ENCODE results near the gene OR6C4. TPM values are rescaled to one million over a fixed set of nuclear protein-coding genes. Genes with fewer than 3 reads are reported as not detected.
"Not testable (repeated sequence)": the region's sequence is repeated elsewhere in the genome, so short reads cannot be mapped to it uniquely, and the experiment has no call there.

OR6C4 gene
- not detected for total RNA-seq
- polyA plus RNA-seq: not detected

DNA sequence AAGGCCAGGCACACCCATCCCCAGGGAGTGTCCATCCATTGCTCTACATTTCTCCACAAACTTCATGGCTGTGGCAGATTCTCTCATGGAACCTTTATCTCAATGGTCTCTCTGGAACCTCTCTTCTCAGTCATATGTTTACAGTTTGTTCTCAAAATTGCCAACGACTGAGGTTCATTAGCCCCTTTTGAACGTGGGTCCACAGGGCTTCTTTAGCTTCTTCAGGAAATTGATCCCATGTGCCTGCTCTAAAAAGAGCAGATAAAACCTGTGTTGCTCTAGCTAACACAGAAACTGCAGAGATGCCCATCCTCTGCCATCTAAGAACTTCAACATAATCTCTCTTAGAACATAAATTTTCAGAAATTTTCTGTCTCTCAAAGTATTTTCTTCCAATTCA is at the start of gene OR6C4:
Gene OR6C4 (plus strand): TSS at position 301 of the 400 bp plus-strand sequence. CDS start 1,625 bp downstream, outside the sequence.
- Histone ChIP-seq H3K27ac (no peak within 1 kb of the TSS), H3K27me3 (no peaks in the 10 kb centered on the region), H3K9me3 (no peaks in the 10 kb centered on the region), H3K4me3 (no peak within 1 kb of the TSS), H3K36me3 (no peaks in the 10 kb centered on the region), H3K4me1 (no peaks in the 10 kb centered on the region)
- 32 to 45% methylated on average over 2 of the region's 2 CpGs for WGBS, 2 donors
- FAIRE-seq (no peak), DNase-seq (no peak), ATAC-seq (no peak)
- TF ChIP-seq, protein P1, sequence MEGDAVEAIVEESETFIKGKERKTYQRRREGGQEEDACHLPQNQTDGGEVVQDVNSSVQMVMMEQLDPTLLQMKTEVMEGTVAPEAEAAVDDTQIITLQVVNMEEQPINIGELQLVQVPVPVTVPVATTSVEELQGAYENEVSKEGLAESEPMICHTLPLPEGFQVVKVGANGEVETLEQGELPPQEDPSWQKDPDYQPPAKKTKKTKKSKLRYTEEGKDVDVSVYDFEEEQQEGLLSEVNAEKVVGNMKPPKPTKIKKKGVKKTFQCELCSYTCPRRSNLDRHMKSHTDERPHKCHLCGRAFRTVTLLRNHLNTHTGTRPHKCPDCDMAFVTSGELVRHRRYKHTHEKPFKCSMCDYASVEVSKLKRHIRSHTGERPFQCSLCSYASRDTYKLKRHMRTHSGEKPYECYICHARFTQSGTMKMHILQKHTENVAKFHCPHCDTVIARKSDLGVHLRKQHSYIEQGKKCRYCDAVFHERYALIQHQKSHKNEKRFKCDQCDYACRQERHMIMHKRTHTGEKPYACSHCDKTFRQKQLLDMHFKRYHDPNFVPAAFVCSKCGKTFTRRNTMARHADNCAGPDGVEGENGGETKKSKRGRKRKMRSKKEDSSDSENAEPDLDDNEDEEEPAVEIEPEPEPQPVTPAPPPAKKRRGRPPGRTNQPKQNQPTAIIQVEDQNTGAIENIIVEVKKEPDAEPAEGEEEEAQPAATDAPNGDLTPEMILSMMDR (IDR thresholded peaks at IDR 0.05): no peak
- intact Hi-C loops (cut with DNase I): no loop called here

DNA sequence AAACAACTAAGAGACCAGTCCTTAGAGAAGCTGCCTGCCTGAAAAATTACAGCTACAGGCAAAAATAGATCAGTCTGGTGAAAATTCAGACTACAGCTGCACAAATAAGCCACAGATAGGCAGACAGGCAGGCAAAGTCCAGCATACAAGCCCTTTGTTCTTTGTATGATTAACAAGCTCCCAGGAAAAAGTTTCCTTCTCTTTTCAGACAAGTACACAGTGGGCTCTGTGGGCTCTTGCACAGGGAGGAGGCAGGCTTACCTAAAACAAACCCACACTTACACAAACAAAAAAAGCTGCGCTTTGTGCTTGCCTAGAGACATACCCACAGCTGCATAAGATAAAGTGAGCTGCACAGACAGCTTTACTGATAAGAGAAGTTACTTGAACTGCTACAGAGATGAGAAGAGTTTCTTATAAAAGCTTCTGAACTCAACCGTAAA is 49.6 kb upstream of the OR6C4 start:
- Histone ChIP-seq H3K4me3 (no peak overlapping the region), H3K4me1 (peaks cover 0 to 15% (median 0%) of the 10 kb centered on the region in 3 donors), H3K27ac (peak overlapping the region in 3 of 4 donors; percentile 13 to 82 (median 55)), H3K9me3 (no peaks in the 10 kb centered on the region), H3K27me3 (no peaks in the 10 kb centered on the region), H3K36me3 (no peaks in the 10 kb centered on the region)
- DNase-seq (peak in 2 of 6 donors; percentile 13 to 22), ATAC-seq (peak; percentile 73 to 94 (median 92)), FAIRE-seq (no peak)
- 0 to 5% methylated on average over 2 of the region's 2 CpGs for WGBS, 2 donors
- intact Hi-C loops (cut with DNase I): no loop called here
- TF ChIP-seq, protein P1 (IDR thresholded peaks at IDR 0.05): no peak

DNA sequence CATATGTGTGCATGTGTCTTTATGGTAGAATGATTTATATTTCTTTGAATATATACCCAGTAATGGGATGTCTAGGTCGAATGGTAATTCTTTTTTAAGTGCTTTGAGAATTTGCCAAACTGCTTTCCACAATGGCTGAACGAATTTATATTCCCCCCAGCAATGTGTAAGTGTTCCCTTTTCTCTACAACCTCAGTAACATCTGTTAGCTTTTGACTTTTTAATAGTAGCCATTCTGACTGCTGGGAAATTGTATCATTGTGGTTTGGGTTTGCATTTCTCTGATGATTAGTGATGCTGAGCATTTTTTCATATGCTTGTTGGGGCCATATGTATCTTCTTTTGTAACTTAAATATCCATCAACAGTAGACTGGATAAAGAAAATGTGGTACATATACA is 47.8 kb upstream of the OR6C4 start:
- H3K27me3 ChIP-seq: no peaks in the 10 kb centered on the region
- FAIRE-seq (no peak), DNase-seq (no peak), ATAC-seq (no peak)
- H3K4me1 ChIP-seq: peaks cover 0 to 7% (median 0%) of the 10 kb centered on the region in 3 donors
- intact Hi-C loops (cut with DNase I): no loop called here
- H3K36me3 ChIP-seq: no peaks in the 10 kb centered on the region
- H3K9me3 ChIP-seq: no peaks in the 10 kb centered on the region
- H3K4me3 ChIP-seq: no peak overlapping the region
- no peak overlapping the region for H3K27ac ChIP-seq
- 27 to 28% methylated on average over 2 of the region's 2 CpGs for WGBS, 2 donors
- TF ChIP-seq, protein P1 (IDR thresholded peaks at IDR 0.05): no peak

DNA sequence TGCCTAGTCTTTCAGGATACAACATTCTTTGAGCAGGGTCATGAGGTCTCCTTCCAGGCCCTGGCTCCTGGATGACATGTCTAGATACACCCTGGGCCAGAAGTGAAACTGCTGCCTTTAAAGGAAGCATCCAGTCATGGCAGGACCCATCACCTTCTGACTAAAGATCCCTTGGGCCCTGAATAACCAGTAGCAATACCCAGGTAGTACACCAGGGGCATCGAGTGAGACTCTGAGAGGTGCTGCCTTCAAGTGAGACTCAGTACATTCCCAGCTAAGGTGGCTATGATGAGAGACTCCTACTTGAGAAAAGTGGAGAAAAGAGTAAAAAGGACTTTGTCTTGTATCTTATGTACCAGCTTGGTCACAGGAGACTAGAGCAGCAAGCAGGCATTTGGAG is 33.7 kb upstream of the OR6C4 start:
- intact Hi-C loops (cut with DNase I): no loop called here
- H3K36me3 ChIP-seq: no peaks in the 10 kb centered on the region
- WGBS, 2 donors: 75 to 85% methylated on average over 1 of the region's 1 CpG
- no peaks in the 10 kb centered on the region for H3K4me1 ChIP-seq
- H3K4me3 ChIP-seq: no peak overlapping the region
- H3K9me3 ChIP-seq: no peaks in the 10 kb centered on the region
- FAIRE-seq: no peak
- no peaks in the 10 kb centered on the region for H3K27me3 ChIP-seq
- no peak overlapping the region for H3K27ac ChIP-seq
- no peak for ATAC-seq
- DNase-seq: no peak
- TF ChIP-seq, protein P1 (IDR thresholded peaks at IDR 0.05): no peak

DNA sequence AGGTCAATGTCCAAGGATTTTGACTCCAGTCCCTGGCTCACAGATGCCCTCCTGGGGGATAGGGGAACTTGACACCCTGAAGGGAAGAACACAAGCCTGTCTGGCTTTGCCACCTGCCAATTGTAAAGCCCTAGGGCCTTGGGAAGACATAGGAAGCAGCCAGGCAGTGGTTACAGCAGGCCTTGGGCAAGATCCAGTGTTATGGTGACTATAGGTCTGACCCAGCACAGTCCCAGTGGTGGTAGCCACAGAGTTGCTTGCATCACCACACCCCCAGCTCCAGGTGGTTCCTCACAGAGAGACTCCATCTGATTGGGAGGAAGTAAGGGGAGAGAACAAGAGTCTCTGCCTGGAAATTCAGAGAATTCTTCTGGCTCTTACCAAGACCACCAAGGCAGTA is 33.0 kb upstream of the OR6C4 start:
- DNase-seq: no peak
- no peaks in the 10 kb centered on the region for H3K4me1 ChIP-seq
- TF ChIP-seq, protein P1 (IDR thresholded peaks at IDR 0.05): no peak

DNA sequence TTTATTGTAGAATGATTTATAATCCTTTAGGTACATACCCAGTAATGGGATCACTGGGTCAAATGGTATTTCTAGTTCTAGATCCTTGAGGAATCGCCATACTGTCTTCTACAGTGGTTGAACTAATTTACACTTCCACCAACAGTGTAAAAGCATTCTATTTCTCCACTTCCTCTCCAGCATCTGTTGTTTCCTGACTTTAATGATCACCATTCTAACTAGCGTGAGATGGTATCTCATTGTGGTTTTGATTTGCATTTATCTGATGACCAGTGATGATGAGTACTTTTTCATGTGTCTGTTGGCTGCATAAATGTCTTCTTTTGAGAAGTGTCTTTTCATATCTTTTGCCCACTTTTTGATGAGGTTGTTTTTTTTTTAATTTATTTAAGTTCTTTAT is 1.2 kb upstream of the OR6C4 start:
- FAIRE-seq; H3K4me3 ChIP-seq; H3K27ac ChIP-seq; H3K27me3 ChIP-seq; ATAC-seq; DNase-seq; H3K9me3 ChIP-seq; H3K36me3 ChIP-seq; intact Hi-C loops (cut with DNase I); H3K4me1 ChIP-seq: not testable (repeated sequence)
- WGBS, 2 donors: 74 to 79% methylated on average over 2 of the region's 2 CpGs

More for the DNA sequence above, 33.0 kb upstream of the OR6C4 start:
- no peak overlapping the region for H3K27ac ChIP-seq
- no peaks in the 10 kb centered on the region for H3K36me3 ChIP-seq
- intact Hi-C loops (cut with DNase I): no loop called here
- FAIRE-seq (no peak), ATAC-seq (no peak)
- no peaks in the 10 kb centered on the region for H3K27me3 ChIP-seq
- H3K4me3 ChIP-seq: no peak overlapping the region
- H3K9me3 ChIP-seq: no peaks in the 10 kb centered on the region

All from pancreas (tissue), 10 donors.